Ascending aorta (tissue), 2 donors: ENCODE data around the gene RFC4. TPM values are rescaled to one million over a fixed set of nuclear protein-coding genes. Genes with fewer than 3 reads are reported as not detected.
"Not testable (repeated sequence)": the region's sequence is repeated elsewhere in the genome, so short reads cannot be mapped to it uniquely, and the experiment has no call there.

Source experiments
- DNase-seq, 2 donors: peaks; one replicate each; pipeline ENCODE4 v3.0.0-alpha.2; 2019; ENCODE audit warnings: low spot score in 2 of 2
- H3K27ac ChIP-seq, 2 donors: fragments of 200-600 bp; sonication (generic); one replicate each; pipeline ENCODE4 v1.5.1; 2016 to 2017; ENCODE audit warnings: mild to moderate bottlenecking in 1 of 2
- H3K27me3 ChIP-seq: fragments of 200-600 bp; sonication (generic); one replicate; pipeline ENCODE4 v1.5.1; 2017
- H3K36me3 ChIP-seq, 2 donors: fragments of 200-600 bp; sonication (generic); one replicate each; pipeline ENCODE4 v1.5.1; 2016
- H3K4me1 ChIP-seq, 2 donors: fragments of 200-600 bp; sonication (generic); one replicate each; pipeline ENCODE4 v1.5.1; 2016 to 2017; ENCODE audit warnings: mild to moderate bottlenecking in 1 of 2
- H3K4me3 ChIP-seq, 2 donors: fragments of 200-600 bp; sonication (generic); one replicate each; pipeline ENCODE4 v1.5.1; 2016 to 2017; ENCODE audit warnings: mild to moderate bottlenecking in 1 of 2
- H3K9me3 ChIP-seq, 2 donors: fragments of 200-600 bp; sonication (generic); one replicate each; pipeline ENCODE4 v1.5.1; 2016
- CTCF ChIP-seq, 3 experiments: fragments of 200-600 bp in 2 of 3; fragments of 450-650 bp in 1 of 3; sonication (generic) in 2 of 3; IDR thresholded peaks; one replicate each; pipeline ENCODE4 v1.5.1; 2016 to 2019; ENCODE audit warnings: antibody characterized with exemption in 3 of 3, mild to moderate bottlenecking in 1 of 3, moderate library complexity in 1 of 3
- intact Hi-C: fragments of 100-400 bp; cut with DNase I; formaldehyde crosslinking; loops from one replicate; pipeline ENCODE4 v1.15.1; 2023
- total RNA-seq: library from RNA; depleted of rRNA; stranded (reverse); fragments of >200 nt; gene quantifications from one replicate; pipeline ENCODE4 v1.1.0, GENCODE V29; 2016

RFC4 gene
- total RNA-seq, 1 donor from 2014 or later, result 23.8 TPM

- intact Hi-C loops, result loop anchor here (2.0 kb wide), 1 partner anchor 209 kb away; no protein-coding TSS in a partner anchor
Measured at GRCh38 chr3:186825294-186825821, 19.1 kb upstream of the RFC4 start.

GRCh38 chr3:186824430-186825139, 18.3 kb upstream of the RFC4 start:
- H3K4me1 ChIP-seq, result peaks cover 3 to 5% of the 10 kb centered on the region in 2 donors
- intact Hi-C loops, result loop anchor here (2.0 kb wide), 1 partner anchor 208 kb away; no protein-coding TSS in a partner anchor
- H3K36me3 ChIP-seq, result no peaks in the 10 kb centered on the region
- peak in 1 of 2 donors; percentile 61 for DNase-seq
- H3K9me3 ChIP-seq, result no peaks in the 10 kb centered on the region
- H3K4me3 ChIP-seq, result no peak overlapping the region
- peaks cover 7% of the 10 kb centered on the region for H3K27me3 ChIP-seq
- TF ChIP-seq CTCF (IDR thresholded peaks at IDR 0.05), result no peak
- no peak overlapping the region for H3K27ac ChIP-seq

More at GRCh38 chr3:186825294-186825821, 19.1 kb upstream of the RFC4 start:
- Histone ChIP-seq H3K27me3 (peaks cover 7% of the 10 kb centered on the region), H3K4me1 (peaks cover 3 to 5% of the 10 kb centered on the region in 2 donors), H3K9me3 (no peaks in the 10 kb centered on the region), H3K27ac (no peak overlapping the region), H3K4me3 (peak overlapping the region in 1 of 2 donors; percentile 17), H3K36me3 (no peaks in the 10 kb centered on the region)
- peak in 1 of 2 donors; percentile 73 for DNase-seq
- no peak for TF ChIP-seq CTCF (IDR thresholded peaks at IDR 0.05)

DNA sequence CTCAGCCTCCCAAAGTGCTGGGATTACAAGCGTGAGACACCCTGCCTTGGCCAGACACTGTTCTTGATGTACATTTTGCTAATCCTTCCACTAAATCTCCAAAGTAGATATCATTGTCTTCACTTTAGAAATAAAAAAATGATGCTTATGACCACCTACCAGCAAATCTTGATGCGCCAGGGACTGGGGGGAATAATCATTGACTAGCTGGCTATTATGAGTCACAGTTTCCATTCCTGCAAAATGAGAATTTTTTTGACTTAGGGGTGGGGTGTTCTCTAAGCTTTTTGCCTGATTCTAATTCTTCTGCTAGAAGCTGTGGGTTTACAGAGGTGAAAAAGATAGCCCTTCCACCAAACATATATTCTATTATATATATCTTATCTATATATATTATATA, 17.1 kb upstream of the RFC4 start:
- peaks cover 2% of the 10 kb centered on the region for H3K27me3 ChIP-seq
- DNase-seq, result no peak
- intact Hi-C loops, result no loop called here
- no peaks in the 10 kb centered on the region for H3K9me3 ChIP-seq
- no peak overlapping the region for H3K27ac ChIP-seq
- no peak for TF ChIP-seq CTCF (IDR thresholded peaks at IDR 0.05)
- no peak overlapping the region for H3K4me3 ChIP-seq
- H3K36me3 ChIP-seq, result no peaks in the 10 kb centered on the region
- H3K4me1 ChIP-seq, result peaks cover 3 to 5% of the 10 kb centered on the region in 2 donors

DNA sequence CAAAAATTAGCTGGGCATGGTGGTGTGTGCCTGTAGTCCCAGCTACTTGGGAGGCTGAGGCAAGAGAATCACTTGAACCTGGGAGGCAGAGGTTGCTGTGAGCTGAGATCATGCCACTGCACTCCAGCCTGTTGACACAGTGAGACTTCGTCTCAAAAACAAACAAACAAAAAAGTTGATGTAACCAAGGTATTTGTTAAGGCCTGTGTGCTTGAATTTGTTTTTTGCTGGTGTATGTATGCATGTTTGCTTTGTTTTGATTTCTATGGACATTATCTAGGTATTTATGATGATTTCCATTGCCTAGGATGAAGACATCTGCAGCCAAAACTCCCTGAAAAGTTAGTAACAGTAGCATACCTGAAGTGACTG, 16.1 kb upstream of the RFC4 start:
- H3K27ac ChIP-seq, H3K4me3 ChIP-seq, intact Hi-C loops, H3K36me3 ChIP-seq, H3K4me1 ChIP-seq, DNase-seq, H3K27me3 ChIP-seq, H3K9me3 ChIP-seq: not testable (repeated sequence)

GRCh38 chr3:186821429-186822387, 15.4 kb upstream of the RFC4 start:
- intact Hi-C loops, result no loop called here
- H3K27me3 ChIP-seq, result no peaks in the 10 kb centered on the region

More at GRCh38 chr3:186821429-186822387, 15.4 kb upstream of the RFC4 start:
- TF ChIP-seq CTCF (IDR thresholded peaks at IDR 0.05), result peak; percentile 22 to 69 (median 53)
- Histone ChIP-seq H3K4me3 (no peak overlapping the region), H3K27ac (no peak overlapping the region), H3K4me1 (peaks cover 0 to 5% of the 10 kb centered on the region in 2 donors), H3K9me3 (no peaks in the 10 kb centered on the region), H3K36me3 (no peaks in the 10 kb centered on the region)
- peak in 1 of 2 donors; percentile 55 for DNase-seq
